GM19395 (cell line): ENCODE results near the gene FAM89B.
"Not testable (repeated sequence)": the region's sequence is repeated elsewhere in the genome, so short reads cannot be mapped to it uniquely, and the experiment has no call there.

Experiments
- ATAC-seq: cut with Tn5 transposase; IDR thresholded peaks from one replicate; pipeline ENCODE4 v1.9.1; 2021; ENCODE audit warnings: mild to moderate bottlenecking, moderate library complexity; ENCODE audit not compliant: unreplicated experiment

FAM89B gene

GRCh38 chr11:65572356-65573051, at the start of gene FAM89B:
TSS of gene FAM89B (plus strand) at chr11:65572538. CDS start at chr11:65572670, 132 bp downstream.
- ATAC-seq, result no peak

DNA sequence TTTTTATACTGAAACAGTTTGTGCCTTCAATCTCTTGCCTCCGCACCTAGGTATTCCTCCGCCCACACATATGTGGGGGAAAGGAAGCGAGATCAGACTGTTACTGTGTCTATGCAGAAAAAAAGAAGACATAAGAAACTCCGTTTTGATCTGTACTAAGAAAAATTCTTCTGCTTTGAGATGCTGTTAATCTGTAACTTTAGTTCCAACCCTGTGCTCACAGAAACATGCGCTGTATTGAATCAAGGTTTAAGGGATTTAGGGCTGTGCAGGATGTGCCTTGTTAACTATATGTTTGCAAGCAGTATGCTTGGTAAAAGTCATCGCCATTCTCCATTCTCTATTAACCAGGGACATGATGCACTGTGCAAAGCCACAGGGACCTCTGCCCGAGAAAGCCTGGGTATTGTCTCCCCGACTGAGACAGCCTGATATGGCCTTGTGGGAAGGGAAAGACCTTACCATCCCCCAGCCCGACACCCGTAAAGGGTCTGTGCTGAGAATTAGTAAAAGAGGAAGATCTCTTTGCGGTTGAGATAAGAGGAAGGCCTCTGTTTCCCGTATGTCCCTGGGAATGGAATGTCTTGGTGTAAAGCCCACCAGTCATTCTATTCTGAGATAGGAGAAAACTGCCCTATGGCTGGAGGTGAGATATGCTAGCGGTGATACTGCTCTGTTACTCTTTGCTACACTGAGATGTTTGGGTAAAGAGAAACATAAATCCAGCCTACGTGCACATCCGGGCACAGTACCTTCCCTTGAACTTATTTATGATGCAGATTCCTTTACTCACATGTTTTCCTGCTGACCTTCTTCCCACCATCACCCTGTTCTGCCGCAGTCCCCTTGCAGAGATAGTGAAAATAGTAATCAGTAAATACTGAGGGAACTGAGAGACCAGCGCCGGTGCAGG, 49.4 kb upstream of the FAM89B start:
- not testable (repeated sequence) for ATAC-seq

- ATAC-seq, result not testable (repeated sequence)
These were observed 48.7 kb upstream of the FAM89B start for GRCh38 chr11:65523631-65523968.

DNA sequence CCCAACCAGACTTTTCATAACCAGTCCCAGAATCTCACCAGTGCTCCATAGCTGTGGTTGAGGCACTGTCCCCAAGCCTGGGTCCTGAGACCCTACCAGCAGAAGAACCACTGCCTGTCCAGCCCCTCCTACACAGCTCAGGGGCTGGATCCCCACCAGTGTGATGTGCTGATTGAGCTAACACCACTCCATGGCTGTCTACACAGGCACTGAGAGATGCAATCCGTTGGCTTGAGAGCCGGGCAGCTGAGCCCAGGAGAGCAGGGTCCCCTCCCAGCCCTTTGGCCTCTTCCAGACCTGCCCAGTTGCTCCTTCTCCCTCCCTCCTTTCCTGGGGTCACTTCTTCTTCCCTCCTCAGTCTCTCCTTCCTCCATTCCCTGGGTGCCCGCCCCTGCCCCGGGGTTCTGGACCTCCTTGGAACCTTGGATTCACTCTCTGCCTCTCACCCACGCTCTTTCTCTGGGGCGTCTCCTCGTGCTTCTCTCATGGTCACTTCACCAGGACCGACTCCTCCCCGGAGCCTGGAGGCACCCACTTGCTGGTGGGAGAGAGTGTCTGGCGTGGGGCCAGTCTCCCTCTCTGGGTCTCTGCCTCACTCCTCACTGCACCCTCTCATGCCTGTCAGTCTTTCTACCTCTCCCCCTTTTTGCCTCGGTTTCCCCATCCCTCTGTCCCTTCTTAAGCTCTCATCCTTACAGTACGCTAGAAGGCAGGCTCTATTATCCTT, 48.2 kb upstream of the FAM89B start:
- no peak for ATAC-seq

- peak; percentile 53 for ATAC-seq
These were observed 47.4 kb upstream of the FAM89B start, which contains the start of gene SCYL1 for GRCh38 chr11:65524741-65525545. TSS of gene SCYL1 (plus strand) at chr11:65525083. CDS start at chr11:65525154, 71 bp downstream.

DNA sequence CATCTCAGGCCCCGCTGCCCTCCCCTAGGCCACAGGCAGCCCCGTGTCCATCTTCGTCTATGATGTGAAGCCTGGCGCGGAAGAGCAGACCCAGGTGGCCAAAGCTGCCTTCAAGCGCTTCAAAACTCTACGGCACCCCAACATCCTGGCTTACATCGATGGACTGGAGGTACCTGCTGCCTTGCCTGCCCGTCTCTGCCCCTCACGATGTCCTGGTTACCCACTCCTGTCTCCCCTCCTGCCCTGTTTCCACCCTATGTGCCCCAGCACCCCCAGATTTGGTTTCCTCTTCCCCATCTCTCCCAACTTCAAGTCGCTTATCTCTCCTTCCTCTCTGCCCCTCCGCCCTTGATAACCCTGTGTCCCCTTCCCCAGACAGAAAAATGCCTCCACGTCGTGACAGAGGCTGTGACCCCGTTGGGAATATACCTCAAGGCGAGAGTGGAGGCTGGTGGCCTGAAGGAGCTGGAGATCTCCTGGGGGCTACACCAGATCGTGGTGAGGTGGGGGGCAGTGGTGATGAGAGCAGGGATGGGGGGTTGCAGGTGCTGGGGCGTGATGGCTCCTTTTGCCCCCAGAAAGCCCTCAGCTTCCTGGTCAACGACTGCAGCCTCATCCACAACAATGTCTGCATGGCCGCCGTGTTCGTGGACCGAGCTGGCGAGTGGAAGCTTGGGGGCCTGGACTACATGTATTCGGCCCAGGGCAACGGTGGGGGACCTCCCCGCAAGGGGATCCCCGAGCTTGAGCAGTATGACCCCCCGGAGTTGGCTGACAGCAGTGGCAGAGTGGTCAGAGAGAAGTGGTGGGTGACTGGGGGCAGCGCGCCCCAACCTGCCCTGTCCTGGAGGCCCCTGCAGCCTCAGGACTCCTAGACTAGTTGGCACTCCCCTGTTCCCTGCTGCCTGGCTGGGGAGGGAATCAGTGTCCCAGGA, 46.5 kb upstream of the FAM89B start:
- no peak for ATAC-seq

GRCh38 chr11:65526744-65527143, 45.6 kb upstream of the FAM89B start:
- no peak for ATAC-seq

GRCh38 chr11:65528819-65529350, 43.5 kb upstream of the FAM89B start:
- ATAC-seq, result no peak

GRCh38 chr11:65529475-65530156, 42.7 kb upstream of the FAM89B start:
- ATAC-seq, result no peak

DNA sequence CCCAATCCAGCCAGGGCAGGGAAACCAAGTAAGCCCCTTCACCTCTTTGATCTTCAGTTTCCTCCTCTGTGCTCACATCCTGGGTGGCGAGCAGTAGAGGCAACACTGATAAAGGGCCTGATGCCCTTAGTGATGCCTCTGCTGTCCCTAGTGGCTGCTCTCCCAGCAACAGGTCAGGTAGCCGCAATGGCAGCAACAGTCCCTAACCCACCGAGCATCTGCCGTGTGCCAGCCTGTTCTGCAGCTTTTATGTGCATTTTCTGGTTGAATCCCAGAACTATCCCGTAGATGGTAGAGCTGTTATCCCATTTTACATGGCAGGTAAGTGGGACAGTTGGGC, 42.2 kb upstream of the FAM89B start:
- ATAC-seq, result no peak

DNA sequence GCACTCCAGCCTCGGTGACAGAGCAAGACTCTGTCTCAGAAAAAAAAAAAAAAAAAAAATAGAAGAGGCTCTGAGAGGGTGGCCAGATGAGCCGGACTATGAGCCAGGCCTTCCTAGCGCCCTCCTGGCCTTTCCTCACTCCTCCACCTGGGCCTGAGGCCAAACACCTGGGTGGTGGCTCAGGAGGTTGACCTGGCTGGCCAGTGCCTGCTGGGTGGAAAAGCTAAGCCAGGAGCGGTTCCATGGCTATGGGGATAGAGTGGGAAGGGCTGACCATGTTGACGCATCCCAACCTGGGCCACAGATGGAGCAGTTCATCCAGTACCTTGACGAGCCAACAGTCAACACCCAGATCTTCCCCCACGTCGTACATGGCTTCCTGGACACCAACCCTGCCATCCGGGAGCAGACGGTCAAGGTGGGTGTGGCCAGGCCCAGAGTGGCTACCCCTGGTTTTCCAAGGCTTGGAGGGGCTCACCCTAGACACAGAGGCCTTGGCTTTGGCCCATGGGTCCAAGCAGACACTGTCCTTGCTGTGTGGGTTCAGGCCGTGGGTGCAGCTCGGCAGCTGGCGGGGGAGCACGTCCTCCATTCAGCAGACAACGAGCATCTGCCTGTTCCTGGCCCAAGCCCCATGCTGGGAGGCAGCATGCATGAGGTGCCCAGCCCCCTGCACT, 39.8 kb upstream of the FAM89B start:
- ATAC-seq, result no peak

DNA sequence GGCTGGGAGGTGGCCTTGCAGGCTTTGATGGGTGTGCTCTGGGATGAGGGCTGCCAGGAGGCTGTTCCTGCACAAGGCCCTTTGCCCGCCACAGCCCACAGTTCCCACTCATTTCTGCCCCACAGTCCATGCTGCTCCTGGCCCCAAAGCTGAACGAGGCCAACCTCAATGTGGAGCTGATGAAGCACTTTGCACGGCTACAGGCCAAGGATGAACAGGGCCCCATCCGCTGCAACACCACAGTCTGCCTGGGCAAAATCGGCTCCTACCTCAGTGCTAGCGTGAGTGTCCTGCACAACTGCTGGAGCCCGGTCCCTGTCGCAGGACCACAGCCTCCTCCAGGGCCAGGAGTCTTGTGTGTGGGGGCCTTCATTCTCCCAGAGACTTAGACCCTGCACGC, 37.2 kb upstream of the FAM89B start:
- ATAC-seq, result no peak

- no peak for ATAC-seq
These were observed 35.7 kb upstream of the FAM89B start for GRCh38 chr11:65536412-65537295.

DNA sequence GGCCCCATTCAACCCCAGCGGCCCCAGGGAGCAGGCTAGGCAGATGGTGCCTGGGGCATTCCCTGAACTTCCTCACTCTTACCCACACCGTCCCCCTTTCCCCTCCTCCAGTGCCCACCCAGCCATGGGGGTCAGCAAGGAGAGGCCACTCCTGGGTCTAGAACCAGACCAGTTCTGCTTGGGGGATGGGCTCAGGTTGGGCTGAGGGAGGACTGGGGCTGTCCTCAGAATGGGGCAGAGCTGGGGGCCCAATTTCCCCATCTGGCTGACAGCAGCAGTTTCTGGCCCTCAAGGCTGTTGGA, 35.1 kb upstream of the FAM89B start:
- ATAC-seq, result no peak

- no peak for ATAC-seq
These were observed 34.6 kb upstream of the FAM89B start for GRCh38 chr11:65537620-65538231.

- ATAC-seq, result no peak
These were observed 34.0 kb upstream of the FAM89B start for GRCh38 chr11:65538232-65538914.
